Activated naive CD8-positive, alpha-beta T cell treated with anti-CD3 and anti-CD28 coated beads, Interleukin-2, amount 50 U/mL, for 24 hours (primary cell): ENCODE results near the gene ZSCAN18.

Experiments used
- ATAC-seq: fragments of 150-1000 bp; cut with Tn5 transposase; one replicate; pipeline ENCODE4 v1.10.0; 2021
- DNase-seq: peaks from one replicate; pipeline ENCODE4 v3.0.0; 2021
- H3K27ac Mint-ChIP-seq: one replicate; pipeline ENCODE4 v1.8.0; 2021; ENCODE audit warnings: mild to moderate bottlenecking, mixed read lengths
- H3K27me3 Mint-ChIP-seq: one replicate; pipeline ENCODE4 v1.8.0; 2021; ENCODE audit warnings: mixed read lengths
- H3K36me3 Mint-ChIP-seq: one replicate; pipeline ENCODE4 v1.8.0; 2021; ENCODE audit warnings: low read depth, mixed read lengths
- H3K4me1 Mint-ChIP-seq: one replicate; pipeline ENCODE4 v1.8.0; 2021; ENCODE audit warnings: mixed read lengths
- H3K4me3 Mint-ChIP-seq: one replicate; pipeline ENCODE4 v1.8.0; 2021; ENCODE audit warnings: mild to moderate bottlenecking, moderate library complexity, mixed read lengths
- H3K9me3 Mint-ChIP-seq: one replicate; pipeline ENCODE4 v1.8.0; 2021; ENCODE audit warnings: mixed read lengths

ZSCAN18 gene

DNA sequence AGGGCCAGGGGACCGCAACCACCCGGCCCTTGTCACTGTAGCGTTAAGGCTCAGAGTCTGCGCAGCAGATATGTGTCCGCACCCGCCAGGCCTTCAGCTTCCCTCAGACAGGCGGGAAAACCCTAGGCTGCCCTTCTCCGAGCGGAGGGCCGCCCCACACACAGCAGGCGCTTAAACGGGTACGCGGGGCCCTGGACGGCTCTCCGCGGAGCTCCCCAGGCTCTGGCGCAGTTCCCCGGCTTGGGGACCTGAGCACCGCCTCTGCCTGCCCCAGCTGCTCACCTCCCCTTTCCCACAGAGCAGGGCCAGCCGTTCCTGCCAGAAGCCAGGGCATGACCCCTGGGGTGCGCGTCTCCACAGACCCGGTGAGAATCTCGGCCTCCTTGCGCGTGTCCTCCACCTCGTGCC is 38.4 kb downstream of the ZSCAN18 start:
- DNase-seq (no peak), ATAC-seq (no peak)
- peak overlapping the region; percentile 73 for H3K4me3 Mint-ChIP-seq
- peaks cover 4% of the 10 kb centered on the region for H3K4me1 Mint-ChIP-seq
- H3K27me3 Mint-ChIP-seq, result peaks cover 16% of the 10 kb centered on the region
- H3K9me3 Mint-ChIP-seq, result peaks cover 31% of the 10 kb centered on the region
- peak overlapping the region; percentile 14 for H3K27ac Mint-ChIP-seq
- H3K36me3 Mint-ChIP-seq, result peaks cover 32% of the 10 kb centered on the region

DNA sequence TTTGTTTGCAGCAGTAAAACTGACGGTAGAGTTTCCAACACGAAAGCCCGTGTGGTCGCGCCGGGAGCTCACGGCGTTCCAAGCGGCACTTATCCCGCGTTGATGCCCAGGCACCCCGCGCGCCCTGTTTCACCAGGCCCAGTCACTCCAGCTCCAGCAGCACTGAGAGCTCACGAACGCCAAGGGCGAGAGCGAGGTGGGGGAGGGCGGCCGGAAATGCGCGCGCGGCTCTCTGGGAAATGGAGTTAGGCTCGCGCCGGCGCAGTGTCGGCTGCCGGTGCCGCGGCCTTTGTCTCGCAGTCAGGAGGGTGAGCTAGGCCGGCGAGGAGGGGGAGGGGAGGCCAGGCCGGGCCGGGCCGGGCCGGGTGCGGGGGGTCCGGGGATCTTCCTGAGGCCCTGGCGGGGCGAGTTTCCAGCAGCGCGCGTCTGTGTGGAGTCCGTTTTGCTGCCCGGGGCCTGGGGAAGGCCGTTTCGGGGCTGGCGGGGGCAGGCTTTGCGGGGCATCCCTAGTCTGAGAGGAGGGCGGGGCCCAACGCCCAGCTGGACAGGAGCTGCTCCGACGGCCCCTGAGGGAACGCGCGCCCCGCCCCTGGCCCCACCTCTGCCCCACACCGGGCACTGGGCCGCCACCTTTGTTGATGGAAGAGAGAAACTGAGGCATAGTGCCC is 38.9 kb downstream of the ZSCAN18 start, which contains the start of gene ZNF135:
ZNF135 (plus strand) TSS at position 280 of the 668 bp plus-strand sequence. CDS start 721 bp downstream, outside the sequence.
- Mint-ChIP-seq H3K4me1 (peaks cover 4% of the 10 kb centered on the region), H3K9me3 (peaks cover 32% of the 10 kb centered on the region), H3K4me3 (peak within 1 kb of the TSS; percentile 73), H3K27ac (peak within 1 kb of the TSS; percentile 77), H3K27me3 (peaks cover 16% of the 10 kb centered on the region), H3K36me3 (peaks cover 33% of the 10 kb centered on the region)
- ATAC-seq (peak; percentile 81), DNase-seq (peak; percentile 73)

DNA sequence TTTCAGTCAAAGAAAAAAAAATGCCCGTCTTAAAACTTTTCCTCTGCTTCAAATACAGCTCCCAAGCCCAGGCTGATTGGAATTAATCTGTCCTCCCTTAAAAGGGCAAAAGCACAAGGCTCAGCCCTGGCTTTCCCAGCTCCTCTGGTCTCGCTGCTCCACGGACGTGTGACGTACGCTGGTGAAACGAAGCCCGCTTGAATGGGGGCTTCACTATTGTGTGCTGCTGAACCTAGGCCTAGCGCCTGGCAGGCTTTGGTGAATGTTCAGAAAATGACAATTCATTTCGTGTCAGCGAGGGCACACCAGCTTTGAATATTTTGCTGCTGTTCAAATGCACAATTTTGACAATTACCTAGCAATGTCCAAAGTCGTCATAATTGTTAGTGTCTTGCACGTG is 39.6 kb downstream of the ZSCAN18 start:
- DNase-seq (no peak), ATAC-seq (no peak)
- H3K4me1 Mint-ChIP-seq, result peaks cover 4% of the 10 kb centered on the region
- H3K27me3 Mint-ChIP-seq, result peaks cover 16% of the 10 kb centered on the region
- H3K27ac Mint-ChIP-seq, result no peak overlapping the region
- peak overlapping the region; percentile 73 for H3K4me3 Mint-ChIP-seq
- peaks cover 25% of the 10 kb centered on the region for H3K9me3 Mint-ChIP-seq
- H3K36me3 Mint-ChIP-seq, result peaks cover 29% of the 10 kb centered on the region

- ATAC-seq, result no peak
- H3K27me3 Mint-ChIP-seq, result peaks cover 16% of the 10 kb centered on the region
Measured at GRCh38 chr19:58056861-58057260, 41.2 kb downstream of the ZSCAN18 start.

DNA sequence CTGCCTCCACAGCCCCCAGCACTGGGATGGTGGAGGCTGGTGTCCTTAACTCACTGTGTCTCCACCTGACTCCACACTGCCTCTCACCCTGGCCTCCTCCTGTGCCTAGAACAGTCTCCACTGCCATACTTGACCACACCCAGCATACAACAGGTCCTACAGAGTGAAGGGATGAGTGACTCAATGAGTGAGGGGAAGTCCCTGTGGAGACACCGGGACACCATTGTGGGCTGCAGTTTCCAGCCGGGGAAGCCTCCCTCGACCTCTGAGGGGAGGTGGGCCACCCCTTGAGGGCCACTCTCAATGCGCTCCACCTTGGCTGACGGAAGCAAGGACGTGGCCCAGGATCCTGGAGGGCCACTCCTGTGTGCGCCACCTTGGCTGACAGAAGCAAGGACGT is 41.8 kb downstream of the ZSCAN18 start:
- Mint-ChIP-seq H3K9me3 (peaks cover 31% of the 10 kb centered on the region), H3K27ac (peak overlapping the region; percentile 18), H3K4me3 (no peak overlapping the region), H3K27me3 (peaks cover 16% of the 10 kb centered on the region), H3K4me1 (peaks cover 4% of the 10 kb centered on the region), H3K36me3 (peaks cover 31% of the 10 kb centered on the region)
- DNase-seq (no peak), ATAC-seq (no peak)

More at GRCh38 chr19:58056861-58057260, 41.2 kb downstream of the ZSCAN18 start:
- no peak for DNase-seq
- H3K27ac Mint-ChIP-seq, result no peak overlapping the region
- peaks cover 4% of the 10 kb centered on the region for H3K4me1 Mint-ChIP-seq
- H3K36me3 Mint-ChIP-seq, result peaks cover 32% of the 10 kb centered on the region
- H3K9me3 Mint-ChIP-seq, result peaks cover 27% of the 10 kb centered on the region
- no peak overlapping the region for H3K4me3 Mint-ChIP-seq

DNA sequence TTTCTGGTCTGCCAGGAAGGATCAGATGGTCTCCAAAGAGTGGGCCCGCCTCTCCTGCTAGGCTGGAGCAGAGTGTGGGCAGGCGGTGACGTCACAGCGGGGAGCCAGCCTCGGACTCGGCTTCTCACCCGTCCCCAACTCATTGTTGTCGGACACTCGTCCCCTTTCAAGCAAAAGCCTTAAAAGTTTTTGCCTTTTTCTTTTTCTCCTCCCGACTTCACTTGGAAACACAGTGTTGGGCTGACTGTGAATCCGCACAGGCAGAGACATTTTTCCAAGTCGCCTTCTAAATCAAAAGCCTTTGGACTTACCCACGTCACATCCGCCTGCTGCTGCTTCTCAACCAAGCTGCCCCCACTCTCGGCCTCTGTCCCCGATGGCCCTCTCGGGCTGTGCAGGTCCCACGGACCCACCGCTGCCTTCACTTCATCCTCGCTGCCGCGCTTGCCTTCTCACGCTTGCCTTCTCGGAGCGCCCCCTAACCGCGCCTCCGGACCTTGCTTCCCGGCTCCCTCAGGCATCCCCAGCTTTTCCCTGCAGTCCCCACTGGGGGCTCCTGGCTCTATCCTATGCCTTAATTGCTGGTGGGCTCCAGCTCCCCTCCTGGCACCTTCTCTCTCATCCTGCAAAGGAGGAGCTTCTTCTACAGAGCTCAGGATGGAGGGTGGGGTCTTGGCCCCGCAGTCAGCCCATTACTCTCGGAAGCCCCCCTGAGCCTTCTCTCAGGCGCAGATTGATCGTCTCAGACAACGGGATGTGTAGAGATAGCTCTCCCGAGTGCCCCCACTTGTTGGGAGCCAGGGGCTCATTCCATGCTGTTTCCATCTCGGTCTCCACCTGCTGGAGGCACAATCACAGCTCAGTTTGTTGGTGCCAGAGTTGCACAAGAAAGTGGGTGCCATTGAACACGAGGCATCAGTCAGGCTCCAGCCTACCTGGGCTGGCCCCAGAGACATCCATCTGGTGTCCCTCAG is 42.8 kb downstream of the ZSCAN18 start:
- ATAC-seq (no peak), DNase-seq (no peak)
- Mint-ChIP-seq H3K36me3 (peaks cover 31% of the 10 kb centered on the region), H3K9me3 (peaks cover 38% of the 10 kb centered on the region), H3K27ac (no peak overlapping the region), H3K4me1 (peaks cover 4% of the 10 kb centered on the region), H3K27me3 (peaks cover 16% of the 10 kb centered on the region), H3K4me3 (no peak overlapping the region)

GRCh38 chr19:58053480-58054156 is 44.4 kb downstream of the ZSCAN18 start:
- H3K27me3 Mint-ChIP-seq, result peaks cover 13% of the 10 kb centered on the region
- H3K9me3 Mint-ChIP-seq, result peaks cover 45% of the 10 kb centered on the region
- H3K36me3 Mint-ChIP-seq, result peaks cover 27% of the 10 kb centered on the region
- no peak for ATAC-seq
- peaks cover under 1% of the 10 kb centered on the region for H3K4me1 Mint-ChIP-seq
- H3K27ac Mint-ChIP-seq, result no peak overlapping the region
- DNase-seq, result no peak
- no peak overlapping the region for H3K4me3 Mint-ChIP-seq

DNA sequence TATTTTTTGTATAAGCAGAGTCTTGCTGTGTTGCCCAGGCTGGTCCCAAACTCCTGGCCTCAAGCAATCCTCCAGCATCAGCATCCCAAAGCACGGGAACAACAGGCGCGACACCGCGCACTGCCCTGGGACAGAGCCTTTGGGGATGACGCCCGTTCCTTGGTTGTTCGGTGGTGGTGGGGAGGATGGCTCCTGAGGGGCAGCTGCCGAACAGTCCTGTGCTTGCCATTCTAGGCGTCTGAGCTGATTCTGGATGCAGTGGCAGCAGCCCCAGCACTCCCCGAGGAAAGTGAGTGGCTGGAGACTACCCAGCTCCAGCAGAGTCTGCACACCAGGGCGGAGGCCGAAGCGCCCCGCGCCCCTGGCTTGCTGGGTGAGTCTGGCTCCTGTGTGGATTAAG is 45.8 kb downstream of the ZSCAN18 start:
- DNase-seq, result no peak
- H3K4me1 Mint-ChIP-seq, result no peaks in the 10 kb centered on the region
- peaks cover 11% of the 10 kb centered on the region for H3K27me3 Mint-ChIP-seq
- ATAC-seq, result no peak
- no peak overlapping the region for H3K27ac Mint-ChIP-seq
- H3K4me3 Mint-ChIP-seq, result no peak overlapping the region
- H3K9me3 Mint-ChIP-seq, result peaks cover 44% of the 10 kb centered on the region
- peaks cover 24% of the 10 kb centered on the region for H3K36me3 Mint-ChIP-seq

GRCh38 chr19:58047672-58048071 is 50.4 kb downstream of the ZSCAN18 start:
- Mint-ChIP-seq H3K36me3 (peaks cover 18% of the 10 kb centered on the region), H3K27ac (no peak overlapping the region), H3K4me3 (no peak overlapping the region), H3K9me3 (peaks cover 47% of the 10 kb centered on the region), H3K4me1 (no peaks in the 10 kb centered on the region), H3K27me3 (no peaks in the 10 kb centered on the region)
- DNase-seq (no peak), ATAC-seq (no peak)

DNA sequence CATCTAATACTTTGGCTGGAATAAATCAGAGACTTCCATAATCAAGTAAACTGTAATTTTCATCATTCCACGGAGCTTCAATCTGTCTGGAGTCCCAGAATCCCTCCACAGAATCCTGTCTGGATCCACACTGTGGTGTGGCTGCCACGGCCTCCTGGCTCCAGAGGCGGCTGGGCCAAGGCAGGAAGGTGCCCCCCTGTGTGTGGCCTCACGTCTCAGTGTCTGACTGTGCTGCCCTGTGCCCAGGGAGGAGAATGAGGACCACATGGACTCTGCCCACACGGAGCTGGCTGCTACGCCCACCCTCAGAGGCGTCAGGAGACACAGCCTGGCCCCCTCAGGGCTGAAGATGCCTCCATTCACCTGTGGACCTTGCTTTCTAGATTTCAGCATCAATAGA is 51.2 kb downstream of the ZSCAN18 start:
- no peaks in the 10 kb centered on the region for H3K4me1 Mint-ChIP-seq
- peaks cover 44% of the 10 kb centered on the region for H3K9me3 Mint-ChIP-seq
- H3K36me3 Mint-ChIP-seq, result peaks cover 13% of the 10 kb centered on the region
- no peaks in the 10 kb centered on the region for H3K27me3 Mint-ChIP-seq
- DNase-seq (no peak), ATAC-seq (no peak)
- H3K27ac Mint-ChIP-seq, result no peak overlapping the region
- H3K4me3 Mint-ChIP-seq, result no peak overlapping the region

DNA sequence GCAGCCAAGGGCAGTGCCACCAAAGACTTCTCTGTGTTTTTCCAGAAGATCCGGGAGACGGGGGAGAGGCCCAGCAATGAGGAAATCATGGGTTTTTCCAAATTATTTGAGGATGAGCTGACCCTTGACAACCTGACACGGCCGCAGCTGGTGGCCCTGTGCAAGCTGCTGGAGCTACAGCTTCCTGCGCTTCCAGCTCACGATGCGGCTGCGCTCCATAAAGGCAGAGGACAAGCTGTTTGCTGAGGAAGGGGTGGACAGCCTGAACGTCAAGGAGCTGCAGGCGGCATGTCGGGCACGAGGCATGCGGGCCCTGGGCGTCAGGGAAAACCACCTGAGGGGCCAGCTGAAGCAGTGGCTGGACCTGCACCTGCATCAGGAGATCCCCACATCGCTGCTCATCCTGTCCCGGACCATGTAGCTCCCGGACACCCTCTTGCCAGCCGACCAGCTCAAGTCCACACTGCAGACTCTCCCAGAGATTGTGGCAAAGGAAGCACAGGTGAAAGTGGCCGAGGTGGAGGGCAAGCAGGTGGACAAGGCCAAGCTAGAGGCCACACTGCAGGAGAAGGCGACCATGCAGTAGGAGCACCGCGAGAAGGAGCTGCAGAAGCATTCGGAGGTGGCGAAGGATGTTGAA is 52.5 kb downstream of the ZSCAN18 start:
- Mint-ChIP-seq H3K36me3 (peaks cover 16% of the 10 kb centered on the region), H3K4me1 (no peaks in the 10 kb centered on the region), H3K27ac (no peak overlapping the region), H3K27me3 (no peaks in the 10 kb centered on the region), H3K4me3 (no peak overlapping the region), H3K9me3 (peaks cover 34% of the 10 kb centered on the region)
- ATAC-seq (no peak), DNase-seq (no peak)

GRCh38 chr19:58044886-58045285 is 53.1 kb downstream of the ZSCAN18 start:
- Mint-ChIP-seq H3K9me3 (peaks cover 33% of the 10 kb centered on the region), H3K4me1 (no peaks in the 10 kb centered on the region), H3K27me3 (no peaks in the 10 kb centered on the region), H3K27ac (no peak overlapping the region), H3K4me3 (no peak overlapping the region), H3K36me3 (peaks cover 16% of the 10 kb centered on the region)
- ATAC-seq (no peak), DNase-seq (no peak)

- Mint-ChIP-seq H3K27me3 (no peaks in the 10 kb centered on the region), H3K4me1 (no peaks in the 10 kb centered on the region), H3K36me3 (peaks cover 16% of the 10 kb centered on the region), H3K4me3 (no peak overlapping the region), H3K9me3 (peaks cover 28% of the 10 kb centered on the region), H3K27ac (no peak overlapping the region)
- ATAC-seq (no peak), DNase-seq (no peak)
Measured at GRCh38 chr19:58044391-58044790, 53.6 kb downstream of the ZSCAN18 start.
